ENCODE measurements around the gene HAGH.

Gene HAGH

GRCh38 chr16:1773703-1774447 is 52.8 kb downstream of the HAGH start:
- no peak for DNase-seq (ENCODE audit: low read depth in 2 of 2)

GRCh38 chr16:1772908-1773702 is 53.5 kb downstream of the HAGH start, which contains the start of gene MRPS34:
Gene MRPS34, minus strand, starts transcription at chr16:1773134. Its CDS starts 15 bp downstream, at chr16:1773119.
- DNase-seq (ENCODE audit: low read depth in 2 of 2): peak; percentile 51 to 61

GRCh38 chr16:1772362-1772907 is 54.2 kb downstream of the HAGH start, which contains the start of gene EME2:
Gene EME2, plus strand, starts transcription at chr16:1772810. Its CDS starts 418 bp downstream, at chr16:1773228.
- no peak for DNase-seq (ENCODE audit: low read depth in 2 of 2)

- no peak for DNase-seq (ENCODE audit: low read depth in 2 of 2)
Measured at GRCh38 chr16:1771864-1772361, 54.7 kb downstream of the HAGH start.

GRCh38 chr16:1771188-1771863 is 55.3 kb downstream of the HAGH start, which contains the start of gene NME3:
Gene NME3, minus strand, starts transcription at chr16:1771543. Its CDS starts 9 bp downstream, at chr16:1771534.
- DNase-seq (ENCODE audit: low read depth in 2 of 2): peak; percentile 36 to 68

GRCh38 chr16:1770328-1771187 is 56.1 kb downstream of the HAGH start:
- peak in 1 of 2 donors; percentile 37 for DNase-seq (ENCODE audit: low read depth in 2 of 2)

- DNase-seq (ENCODE audit: low read depth in 2 of 2): no peak
Measured at GRCh38 chr16:1769402-1770300, 57.0 kb downstream of the HAGH start.

- no peak for DNase-seq (ENCODE audit: low read depth in 2 of 2)
Measured at GRCh38 chr16:1768767-1769401, 57.7 kb downstream of the HAGH start.

GRCh38 chr16:1768061-1768766 is 58.4 kb downstream of the HAGH start:
- DNase-seq (ENCODE audit: low read depth in 2 of 2): no peak

GRCh38 chr16:1767116-1767994 is 59.3 kb downstream of the HAGH start:
- DNase-seq (ENCODE audit: low read depth in 2 of 2): no peak

GRCh38 chr16:1766701-1767100 is 59.9 kb downstream of the HAGH start:
- no peak for DNase-seq (ENCODE audit: low read depth in 2 of 2)

GRCh38 chr16:1766231-1766630 is 60.4 kb downstream of the HAGH start:
- DNase-seq (ENCODE audit: low read depth in 2 of 2): no peak

- no peak for DNase-seq (ENCODE audit: low read depth in 2 of 2)
Measured at GRCh38 chr16:1765826-1766225, 60.8 kb downstream of the HAGH start.

GRCh38 chr16:1764971-1765370 is 61.7 kb downstream of the HAGH start:
- DNase-seq (ENCODE audit: low read depth in 2 of 2): no peak

- no peak for DNase-seq (ENCODE audit: low read depth in 2 of 2)
Measured at GRCh38 chr16:1763521-1764511, 62.8 kb downstream of the HAGH start.

GRCh38 chr16:1762879-1763520 is 63.6 kb downstream of the HAGH start:
- DNase-seq (ENCODE audit: low read depth in 2 of 2): no peak
